Transverse colon (tissue), 4 donors: ENCODE data around the gene MBD2. TPM values are rescaled to one million over a fixed set of nuclear protein-coding genes. Genes with fewer than 3 reads are reported as not detected.
"Not testable (repeated sequence)": the region's sequence is repeated elsewhere in the genome, so short reads cannot be mapped to it uniquely, and the experiment has no call there.

Experiments
- DNase-seq: peaks from one replicate; pipeline ENCODE4 v3.0.0-alpha.2; 2019
- H3K27ac ChIP-seq, 4 donors: fragments of 200-600 bp; sonication (generic); 2 replicates each; pipeline ENCODE4 v1.5.1; 2016 to 2018; ENCODE audit warnings: inconsistent platforms in 4 of 4
- H3K27me3 ChIP-seq: fragments of 200-600 bp; sonication (generic); 2 replicates; pipeline ENCODE4 v1.5.1; 2017; ENCODE audit warnings: inconsistent platforms
- H3K36me3 ChIP-seq, 4 donors: fragments of 200-600 bp; sonication (generic); 2 replicates each; pipeline ENCODE4 v1.5.1; 2017 to 2019; ENCODE audit warnings: inconsistent platforms in 4 of 4
- H3K4me1 ChIP-seq, 4 donors: fragments of 200-600 bp; sonication (generic); 2 replicates each; pipeline ENCODE4 v1.5.1; 2017 to 2020; ENCODE audit warnings: inconsistent platforms in 4 of 4
- H3K4me3 ChIP-seq, 4 donors: fragments of 200-600 bp; sonication (generic); 1 replicate in 1 of 4; 2 replicates in 3 of 4; pipeline versions ENCODE4 v1.5.1 to v1.6.1; 2017 to 2019; ENCODE audit warnings: inconsistent platforms in 4 of 4
- H3K9me3 ChIP-seq, 2 donors: fragments of 200-600 bp; sonication (generic); 2 replicates each; pipeline ENCODE4 v1.5.1; 2017 to 2019; ENCODE audit warnings: inconsistent platforms in 2 of 2
- EP300 ChIP-seq: sonication (generic); formaldehyde crosslinking; IDR thresholded peaks from one replicate; pipeline ENCODE4 v1.6.1; 2017; ENCODE audit warnings: antibody characterized with exemption, low read depth
- POLR2A ChIP-seq: fragments of 450-650 bp; IDR thresholded peaks from one replicate; pipeline ENCODE4 v1.6.1; 2016; ENCODE audit warnings: antibody characterized with exemption, mild to moderate bottlenecking, moderate library complexity
- POLR2AphosphoS5 ChIP-seq, 3 donors: sonication (generic); formaldehyde crosslinking; IDR thresholded peaks; one replicate each; pipeline ENCODE4 v1.6.1; 2016; ENCODE audit warnings: antibody characterized with exemption in 3 of 3
- WGBS, 2 donors: methylation state at CpG; one replicate each; pipeline ENCODE4 v1.1.5; 2018; ENCODE audit warnings: low coverage in 1 of 2; 5-methylcytosine and 5-hydroxymethylcytosine counted together
- in situ Hi-C, 4 donors: fragments of 200-750 bp; cut with MboI; loops; one replicate each; pipeline versions ENCODE4 v1.15.0 to v1.15.1; 2017; ENCODE audit warnings: low sequenced_read_pairs in 3 of 4, low pct_ligation_motif_present in 1 of 4, low pct_unique_long_range_greater_than_20kb in 1 of 4
- intact Hi-C: fragments of 100-400 bp; cut with DNase I; formaldehyde crosslinking; loops from one replicate; pipeline ENCODE4 v1.15.1; 2023; ENCODE audit warnings: low total_unique reads
- total RNA-seq, 4 donors: library from RNA; depleted of rRNA; stranded (reverse); fragments of >200 nt; gene quantifications; one replicate each; pipeline ENCODE4 v1.1.0, GENCODE V29; 2016
- TF ChIP-seq, protein P1 (sequence below), 5 experiments: fragments of 200-600 bp in 3 of 5; fragments of 450-650 bp in 2 of 5; sonication (generic) in 3 of 5; IDR thresholded peaks; 1 replicate in 2 of 5; 2 replicates in 3 of 5; pipeline ENCODE4 v1.5.1; 2016 to 2017; ENCODE audit warnings: antibody characterized with exemption in 5 of 5, inconsistent platforms in 3 of 5, mild to moderate bottlenecking in 2 of 5, moderate library complexity in 1 of 5

MBD2 gene
- total RNA-seq, 4 donors from 2014 or later, result 26.9 to 62.1 (median 35.9) TPM

DNA sequence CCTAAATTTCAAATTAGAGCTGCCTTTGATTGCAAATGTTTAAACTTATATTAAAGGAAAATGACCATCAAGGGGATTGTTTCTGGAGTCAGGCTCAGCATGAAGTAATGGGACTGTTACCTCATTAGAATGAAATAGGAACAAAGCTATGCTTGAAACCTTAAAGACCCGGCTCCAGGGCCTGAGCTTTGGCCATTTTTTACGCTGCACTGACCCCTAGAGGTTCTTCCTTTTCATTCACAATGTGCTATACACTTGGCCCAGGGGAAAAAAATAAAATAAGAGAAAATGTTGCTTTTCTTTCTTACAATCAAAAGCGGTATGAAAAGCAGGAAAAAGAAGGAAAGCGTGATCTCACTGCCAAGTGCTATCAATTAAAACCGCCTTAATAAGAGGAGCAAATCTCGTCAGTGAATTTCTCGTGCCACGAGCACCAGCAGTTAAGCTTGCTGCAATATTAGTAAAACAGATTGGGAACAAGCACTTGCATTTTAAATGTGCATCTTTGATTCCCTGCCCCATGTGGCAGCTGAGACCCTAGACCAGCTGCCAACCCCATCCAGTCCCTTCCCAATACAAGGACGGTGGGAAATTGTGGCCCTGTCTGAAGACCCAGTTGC, 96.6 kb downstream of the MBD2 start:
- DNase-seq, result no peak
- intact Hi-C loops, result no loop called here
- TF ChIP-seq, protein P1, sequence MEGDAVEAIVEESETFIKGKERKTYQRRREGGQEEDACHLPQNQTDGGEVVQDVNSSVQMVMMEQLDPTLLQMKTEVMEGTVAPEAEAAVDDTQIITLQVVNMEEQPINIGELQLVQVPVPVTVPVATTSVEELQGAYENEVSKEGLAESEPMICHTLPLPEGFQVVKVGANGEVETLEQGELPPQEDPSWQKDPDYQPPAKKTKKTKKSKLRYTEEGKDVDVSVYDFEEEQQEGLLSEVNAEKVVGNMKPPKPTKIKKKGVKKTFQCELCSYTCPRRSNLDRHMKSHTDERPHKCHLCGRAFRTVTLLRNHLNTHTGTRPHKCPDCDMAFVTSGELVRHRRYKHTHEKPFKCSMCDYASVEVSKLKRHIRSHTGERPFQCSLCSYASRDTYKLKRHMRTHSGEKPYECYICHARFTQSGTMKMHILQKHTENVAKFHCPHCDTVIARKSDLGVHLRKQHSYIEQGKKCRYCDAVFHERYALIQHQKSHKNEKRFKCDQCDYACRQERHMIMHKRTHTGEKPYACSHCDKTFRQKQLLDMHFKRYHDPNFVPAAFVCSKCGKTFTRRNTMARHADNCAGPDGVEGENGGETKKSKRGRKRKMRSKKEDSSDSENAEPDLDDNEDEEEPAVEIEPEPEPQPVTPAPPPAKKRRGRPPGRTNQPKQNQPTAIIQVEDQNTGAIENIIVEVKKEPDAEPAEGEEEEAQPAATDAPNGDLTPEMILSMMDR (IDR thresholded peaks at IDR 0.05), result peak in 3 of 5 experiments; percentile 22 to 32 (median 31)
- TF ChIP-seq POLR2A, result no peak

DNA sequence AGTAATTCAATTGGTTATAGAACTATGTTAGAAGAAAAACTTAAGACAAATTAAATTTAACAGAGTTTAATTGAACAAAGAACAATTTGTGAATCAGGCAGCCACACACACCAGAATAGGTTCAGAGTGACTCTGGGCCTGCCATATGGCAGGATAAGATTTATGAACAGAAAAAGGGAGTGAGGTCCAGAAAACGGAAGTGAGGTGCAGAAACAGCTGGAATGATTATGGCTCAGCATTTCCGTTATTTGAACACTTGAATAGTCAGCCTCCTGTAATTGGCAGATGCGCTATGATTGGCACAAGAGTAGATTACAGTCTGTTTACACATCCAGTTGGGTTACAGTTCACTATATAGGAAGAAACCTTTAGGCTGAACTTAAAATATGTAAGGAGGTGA, 99.0 kb downstream of the MBD2 start:
- Histone ChIP-seq H3K36me3 (no peaks in the 10 kb centered on the region), H3K9me3 (no peaks in the 10 kb centered on the region), H3K27me3 (no peaks in the 10 kb centered on the region), H3K27ac (no peak overlapping the region), H3K4me3 (no peak overlapping the region), H3K4me1 (no peaks in the 10 kb centered on the region)
- TF ChIP-seq POLR2A, result no peak
- no peak for TF ChIP-seq POLR2AphosphoS5 (IDR thresholded peaks at IDR 0.05)
- TF ChIP-seq EP300, result no peak
- TF ChIP-seq, protein P1 (IDR thresholded peaks at IDR 0.05), result no peak
- no peak for DNase-seq
- intact Hi-C loops (no loop called here), in situ Hi-C loops (loop anchor here in 2 of 4 donors (10.0 kb wide), 1 partner anchor 431 kb away; no protein-coding TSS in a partner anchor)
- WGBS, 2 donors, result 62 to 67% methylated on average over 3 of the region's 3 CpGs

More for the DNA sequence above, 96.6 kb downstream of the MBD2 start:
- in situ Hi-C loops, result loop anchor here in 2 of 4 donors (10.0 kb wide), 1 partner anchor 433 kb away; no protein-coding TSS in a partner anchor
- H3K27me3 ChIP-seq, result no peaks in the 10 kb centered on the region
- no peak overlapping the region for H3K4me3 ChIP-seq
- WGBS, 2 donors, result 72 to 75% methylated on average over 8 to 9 of the region's 9 CpGs
- no peaks in the 10 kb centered on the region for H3K9me3 ChIP-seq
- no peaks in the 10 kb centered on the region for H3K36me3 ChIP-seq
- no peaks in the 10 kb centered on the region for H3K4me1 ChIP-seq
- H3K27ac ChIP-seq, result no peak overlapping the region

DNA sequence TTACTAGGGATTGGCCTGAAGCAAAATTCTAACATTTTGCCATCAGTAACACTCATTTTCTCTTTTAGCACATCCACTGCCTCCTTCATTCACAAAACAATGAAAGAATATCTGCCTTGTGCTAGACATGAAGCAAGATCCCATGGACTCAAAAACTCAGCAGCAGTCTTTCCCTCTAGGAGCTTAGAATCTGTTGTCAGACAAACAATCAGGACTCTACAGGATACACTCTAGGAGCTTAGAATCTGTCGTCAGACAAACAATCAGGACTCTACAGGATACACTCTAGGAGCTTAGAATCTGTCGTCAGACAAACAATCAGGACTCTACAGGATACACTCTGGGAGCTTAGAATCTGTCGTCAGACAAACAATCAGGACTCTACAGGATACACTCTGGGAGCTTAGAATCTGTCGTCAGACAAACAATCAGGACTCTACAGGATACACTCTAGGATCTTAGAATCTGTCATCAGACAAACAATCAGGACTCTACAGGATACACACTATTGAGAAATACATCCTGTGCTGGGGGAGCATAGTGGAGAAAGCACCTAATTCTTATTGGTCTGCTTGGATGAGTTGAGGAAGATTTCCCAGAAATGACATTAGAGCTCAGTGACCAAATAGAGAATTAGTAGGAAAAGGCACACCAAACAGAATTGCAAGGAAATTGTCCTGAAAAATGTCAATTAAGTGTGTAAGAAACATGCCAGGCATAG, 100.6 kb downstream of the MBD2 start:
- in situ Hi-C loops, result loop anchor here in 2 of 4 donors (10.0 to 25.0 kb wide), 2 partner anchors 429 to 562 kb away; no protein-coding TSS in a partner anchor
- WGBS, 2 donors, result 90% methylated on average over 4 of the region's 4 CpGs; no CpG with 5 or more reads in 1 of the 2 donors
- DNase-seq, H3K4me3 ChIP-seq, H3K9me3 ChIP-seq, H3K27me3 ChIP-seq, H3K27ac ChIP-seq, H3K36me3 ChIP-seq, intact Hi-C loops, H3K4me1 ChIP-seq: not testable (repeated sequence)

DNA sequence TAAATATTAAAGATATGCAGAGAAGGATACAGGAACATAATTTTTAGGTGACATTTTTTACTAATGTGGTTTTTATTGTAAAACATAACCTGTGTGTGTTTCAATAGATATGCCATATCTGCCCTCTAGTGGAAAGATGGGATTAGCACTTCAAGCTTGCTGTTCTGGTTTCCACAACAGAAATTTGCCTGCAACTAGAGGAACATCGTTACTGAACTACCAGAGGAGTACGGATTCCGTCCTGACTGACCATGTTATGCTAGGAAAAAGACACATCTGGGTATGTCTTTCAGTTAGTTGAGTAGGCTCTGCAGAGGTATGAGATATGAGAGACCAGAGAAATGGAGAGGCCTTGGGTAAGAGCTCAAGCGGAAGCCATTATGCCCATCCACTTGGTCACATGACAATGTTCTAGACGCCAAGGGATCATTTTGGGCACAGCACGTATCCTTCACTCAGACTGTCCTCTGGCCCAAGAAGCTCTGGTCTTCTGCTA, 104.9 kb downstream of the MBD2 start:
- intact Hi-C loops, result no loop called here
- in situ Hi-C loops, result loop anchor here in 3 of 4 donors (5.0 to 25.0 kb wide), 3 partner anchors 425 to 557 kb away; no protein-coding TSS in a partner anchor
- Histone ChIP-seq H3K4me1 (peaks cover 0 to 4% (median 0%) of the 10 kb centered on the region in 4 donors), H3K4me3 (no peak overlapping the region), H3K9me3 (no peaks in the 10 kb centered on the region), H3K36me3 (no peaks in the 10 kb centered on the region), H3K27me3 (no peaks in the 10 kb centered on the region), H3K27ac (no peak overlapping the region)
- TF ChIP-seq, protein P1 (IDR thresholded peaks at IDR 0.05), result peak; percentile 64 to 75 (median 67)
- no peak for TF ChIP-seq EP300
- WGBS, 2 donors, result 18 to 23% methylated on average over 6 of the region's 6 CpGs
- no peak for DNase-seq
